DOHH2 (cell line): ENCODE data around the gene ZSWIM8.
"Not testable (repeated sequence)": the region's sequence is repeated elsewhere in the genome, so short reads cannot be mapped to it uniquely, and the experiment has no call there.

ENCODE experiments used
- H3F3A ChIP-seq: fragments of 200-600 bp; sonication (generic), shearing (Covaris generic); 2 replicates; pipeline ENCODE4 v1.6.0; 2016; ENCODE audit warnings: antibody characterized with exemption, mild to moderate bottlenecking; ENCODE audit not compliant: control insufficient read depth, insufficient read depth
- H3K27ac ChIP-seq: fragments of 200-600 bp; sonication (generic); 2 replicates; pipeline ENCODE4 v1.5.1; 2014; ENCODE audit warnings: low read depth, mild to moderate bottlenecking, low read length, moderate library complexity
- H3K27me3 ChIP-seq: fragments of 200-600 bp; sonication (generic); 2 replicates; pipeline ENCODE4 v1.6.1; 2014; ENCODE audit warnings: mild to moderate bottlenecking, low read length, mixed read lengths; ENCODE audit not compliant: control insufficient read depth
- H3K36me3 ChIP-seq: fragments of 200-600 bp; sonication (generic); 2 replicates; pipeline ENCODE4 v1.6.1; 2014; ENCODE audit warnings: mild to moderate bottlenecking, low read length, moderate library complexity, mixed read lengths; ENCODE audit not compliant: control insufficient read depth
- H3K4me1 ChIP-seq: fragments of 200-600 bp; sonication (generic); 2 replicates; pipeline ENCODE4 v1.6.1; 2014; ENCODE audit warnings: mild to moderate bottlenecking, low read length, mixed read lengths; ENCODE audit not compliant: control insufficient read depth
- H3K4me2 ChIP-seq: fragments of 200-600 bp; sonication (generic); 2 replicates; pipeline ENCODE4 v1.6.0; 2014; ENCODE audit warnings: mild to moderate bottlenecking, low read length, moderate library complexity
- H3K4me3 ChIP-seq: fragments of 200-600 bp; sonication (generic); 2 replicates; pipeline ENCODE4 v1.5.1; 2014; ENCODE audit warnings: mild to moderate bottlenecking, low read length, mixed read lengths
- H3K79me2 ChIP-seq: fragments of 200-600 bp; sonication (generic); 2 replicates; pipeline ENCODE4 v1.6.1; 2014; ENCODE audit warnings: mild to moderate bottlenecking, low read length, mixed read lengths; ENCODE audit not compliant: control insufficient read depth
- H3K9me2 ChIP-seq: fragments of 200-600 bp; sonication (generic); replicated peaks from 2 replicates; pipeline ENCODE4 v1.6.1; 2014; ENCODE audit warnings: mild to moderate bottlenecking, low read length, mixed read lengths; ENCODE audit not compliant: control insufficient read depth
- H3K9me3 ChIP-seq: fragments of 200-600 bp; sonication (generic); 2 replicates; pipeline ENCODE4 v1.6.1; 2014; ENCODE audit warnings: antibody characterized with exemption, low read length, mixed read lengths; ENCODE audit not compliant: control insufficient read depth, insufficient read depth
- H4K20me1 ChIP-seq: fragments of 200-600 bp; sonication (generic); 2 replicates; pipeline ENCODE4 v1.6.0; 2014; ENCODE audit warnings: low read depth, mild to moderate bottlenecking, antibody characterized with exemption, low read length, moderate library complexity; ENCODE audit not compliant: control insufficient read depth, insufficient read depth
- CTCF ChIP-seq: fragments of 200-600 bp; sonication (generic); IDR thresholded peaks from one replicate; pipeline ENCODE4 v1.5.1; 2014; ENCODE audit warnings: antibody characterized with exemption, mild to moderate bottlenecking, low read depth, low read length; ENCODE audit not compliant: poor library complexity, severe bottlenecking
- EZH2phosphoT487 ChIP-seq: fragments of 200-600 bp; sonication (generic); IDR thresholded peaks from 2 replicates; pipeline ENCODE4 v1.6.1; 2017; ENCODE audit warnings: borderline replicate concordance, mild to moderate bottlenecking, antibody characterized with exemption, low read length, moderate library complexity, mixed read lengths

Gene ZSWIM8

GRCh38 chr10:73786512-73786885, 1.1 kb downstream of the ZSWIM8 start:
- Histone ChIP-seq H3K36me3 (peaks cover 22% of the 10 kb centered on the region), H3K9me2 (no peaks in the 10 kb centered on the region), H3F3A (peaks cover 12% of the 10 kb centered on the region), H3K4me3 (peak overlapping the region; percentile 97), H3K4me2 (peak overlapping the region; percentile 99), H3K79me2 (peaks cover 53% of the 10 kb centered on the region), H4K20me1 (0 out of 2 replicates have a peak, but pooled peaks cover 6% of the 10 kb centered on the region), H3K27me3 (no peaks in the 10 kb centered on the region), H3K4me1 (peaks cover 34% of the 10 kb centered on the region), H3K9me3 (no peaks in the 10 kb centered on the region), H3K27ac (peak overlapping the region; percentile 77; the same call in 1 of the 2 replicates)
- TF ChIP-seq EZH2phosphoT487 (no peak), CTCF (no peak)

- H4K20me1 ChIP-seq, H3K27me3 ChIP-seq, H3K4me3 ChIP-seq, H3K27ac ChIP-seq, H3K9me2 ChIP-seq, H3K9me3 ChIP-seq: not testable (repeated sequence)
- peak overlapping the region; percentile 99 for H3K4me2 ChIP-seq
- H3K36me3 ChIP-seq: peaks cover 29% of the 10 kb centered on the region
- H3F3A ChIP-seq: peaks cover 12% of the 10 kb centered on the region
- peaks cover 34% of the 10 kb centered on the region for H3K4me1 ChIP-seq
- peaks cover 45% of the 10 kb centered on the region for H3K79me2 ChIP-seq
Observed at GRCh38 chr10:73787031-73787800, 1.8 kb downstream of the ZSWIM8 start.

- H3K4me3 ChIP-seq: no peak overlapping the region
- TF ChIP-seq CTCF (no peak), EZH2phosphoT487 (no peak)
- H3K4me2 ChIP-seq: no peak overlapping the region
- no peak overlapping the region for H3K27ac ChIP-seq
- H3K27me3 ChIP-seq: no peaks in the 10 kb centered on the region
- 0 out of 2 replicates have a peak, but pooled peaks cover 6% of the 10 kb centered on the region for H4K20me1 ChIP-seq
- peaks cover 27% of the 10 kb centered on the region for H3K79me2 ChIP-seq
- peaks cover 21% of the 10 kb centered on the region for H3K4me1 ChIP-seq
- peaks cover 8% of the 10 kb centered on the region for H3F3A ChIP-seq
- H3K9me2 ChIP-seq: no peaks in the 10 kb centered on the region
- peaks cover 33% of the 10 kb centered on the region for H3K36me3 ChIP-seq
- H3K9me3 ChIP-seq: no peaks in the 10 kb centered on the region
Observed at GRCh38 chr10:73788864-73789658, 3.7 kb downstream of the ZSWIM8 start.

GRCh38 chr10:73789659-73790055, 4.3 kb downstream of the ZSWIM8 start:
- Histone ChIP-seq H3K79me2 (peaks cover 21% of the 10 kb centered on the region), H3K4me1 (peaks cover 15% of the 10 kb centered on the region), H3K9me2 (no peaks in the 10 kb centered on the region), H3K27ac (no peak overlapping the region), H3K36me3 (peaks cover 38% of the 10 kb centered on the region), H4K20me1 (0 out of 2 replicates have a peak, but pooled peaks cover 6% of the 10 kb centered on the region), H3F3A (peaks cover 3% of the 10 kb centered on the region), H3K4me3 (no peak overlapping the region), H3K27me3 (no peaks in the 10 kb centered on the region), H3K4me2 (no peak overlapping the region), H3K9me3 (no peaks in the 10 kb centered on the region)
- TF ChIP-seq CTCF (no peak), EZH2phosphoT487 (no peak)
